Activated T-helper 2 cell treated with anti-CD3 and anti-CD28 coated beads, Interferon-gamma antibody, Interleukin-2, Interleukin-4, amounts not matched to agents 10 μg/mL and 5 μg/mL and 100 μg/mL, durations not matched to agents 14 hours and 24 hours and 36 hours (primary cell): ENCODE measurements around the gene THBS4. TPM values are rescaled to one million over a fixed set of nuclear protein-coding genes. Genes with fewer than 3 reads are reported as not detected.

Source experiments
- DNase-seq: peaks from one replicate; pipeline ENCODE4 v3.0.0; 2021; ENCODE audit warnings: low spot score
- H3K27ac Mint-ChIP-seq: one replicate; pipeline ENCODE4 v1.8.0; 2021; ENCODE audit warnings: mixed read lengths
- H3K27me3 Mint-ChIP-seq: one replicate; pipeline ENCODE4 v1.8.0; 2021; ENCODE audit warnings: low read depth, mixed read lengths
- H3K36me3 Mint-ChIP-seq: one replicate; pipeline ENCODE4 v1.8.0; 2021; ENCODE audit warnings: low read depth, mixed read lengths
- H3K4me1 Mint-ChIP-seq: one replicate; pipeline ENCODE4 v1.8.0; 2021; ENCODE audit warnings: low read depth, mixed read lengths
- H3K4me3 Mint-ChIP-seq: one replicate; pipeline ENCODE4 v1.8.0; 2021; ENCODE audit warnings: low read depth, mild to moderate bottlenecking, moderate library complexity, mixed read lengths
- H3K9me3 Mint-ChIP-seq: one replicate; pipeline ENCODE4 v1.8.0; 2021; ENCODE audit warnings: mixed read lengths
- intact Hi-C: fragments of 100-400 bp; cut with micrococcal nuclease; formaldehyde crosslinking; loops from one replicate; pipeline ENCODE4 v1.15.1; 2023
- total RNA-seq: library from RNA; stranded (reverse); gene quantifications from 2 replicates; pipeline ENCODE4 v1.2.3, GENCODE V29; 2022

THBS4 gene
- total RNA-seq, 1 donor from 2014 or later: 1.1 TPM

DNA sequence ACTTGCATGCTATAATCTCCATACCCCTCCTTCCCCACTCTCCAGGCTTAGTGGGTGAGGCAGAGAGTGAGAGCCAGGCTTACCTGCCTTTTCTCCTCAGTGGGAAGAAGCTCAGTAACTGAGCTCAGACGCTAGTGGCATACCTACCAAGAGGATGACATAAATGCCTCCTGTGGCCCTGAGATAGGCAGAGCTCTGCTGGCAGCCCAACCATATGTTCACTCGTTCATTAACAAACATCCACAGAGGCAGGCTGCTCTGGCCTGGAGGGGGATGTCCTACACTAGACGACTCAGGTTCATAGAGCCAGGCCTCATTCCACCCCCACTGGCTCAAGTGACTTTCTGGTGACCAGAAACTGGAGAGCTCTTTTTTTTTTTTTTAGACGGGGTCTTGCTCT, 81.3 kb downstream of the THBS4 start:
- Mint-ChIP-seq H3K4me1 (peaks cover 15% of the 10 kb centered on the region), H3K27me3 (no peaks in the 10 kb centered on the region), H3K36me3 (peaks cover 48% of the 10 kb centered on the region), H3K9me3 (peaks cover 17% of the 10 kb centered on the region), H3K27ac (no peak overlapping the region), H3K4me3 (no peak overlapping the region)
- intact Hi-C loops: no loop called here
- no peak for DNase-seq

DNA sequence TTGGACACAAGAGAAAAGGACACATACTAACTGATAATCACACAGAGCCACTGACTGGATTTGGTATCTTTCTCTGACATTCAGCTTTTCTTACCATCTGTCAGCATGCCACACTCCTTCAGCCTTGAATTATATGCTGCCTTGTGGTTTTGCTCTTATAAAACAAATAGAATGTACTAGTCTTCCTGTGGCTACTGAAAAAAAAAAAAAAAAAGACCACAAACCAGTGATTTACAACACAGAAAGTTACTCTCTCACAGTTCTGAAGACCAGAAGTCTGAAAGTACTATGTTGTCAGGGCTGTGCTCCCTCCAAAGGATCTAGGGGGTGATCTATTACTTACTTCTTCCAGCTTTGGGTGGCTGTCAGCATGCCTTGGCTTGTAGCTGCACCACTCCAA, 82.3 kb downstream of the THBS4 start:
- no peak for DNase-seq
- H3K36me3 Mint-ChIP-seq: peaks cover 51% of the 10 kb centered on the region
- H3K4me3 Mint-ChIP-seq: no peak overlapping the region
- no peaks in the 10 kb centered on the region for H3K27me3 Mint-ChIP-seq
- peaks cover 17% of the 10 kb centered on the region for H3K9me3 Mint-ChIP-seq
- peak overlapping the region; percentile 67 for H3K27ac Mint-ChIP-seq
- H3K4me1 Mint-ChIP-seq: peaks cover 19% of the 10 kb centered on the region
- intact Hi-C loops: no loop called here

DNA sequence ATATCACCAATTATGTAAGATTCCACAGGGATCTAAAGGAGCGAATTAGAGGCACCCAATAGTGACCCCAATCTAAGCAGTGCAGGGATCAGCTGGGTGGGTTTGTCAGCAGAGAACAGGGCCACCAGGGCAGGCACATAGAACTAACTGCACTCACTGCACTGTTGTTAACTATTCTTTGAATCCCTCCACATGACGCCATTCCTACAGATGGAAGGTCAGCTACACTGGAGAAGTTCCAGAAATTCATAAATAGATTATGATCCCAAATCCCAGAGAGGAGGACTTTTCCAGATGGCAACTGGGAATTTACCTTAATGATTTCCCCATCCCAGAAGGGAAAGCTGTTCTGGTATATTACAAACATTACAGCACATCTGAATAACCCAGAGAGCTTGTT, 84.2 kb downstream of the THBS4 start:
- Mint-ChIP-seq H3K27ac (no peak overlapping the region), H3K27me3 (no peaks in the 10 kb centered on the region), H3K36me3 (peaks cover 45% of the 10 kb centered on the region), H3K9me3 (peaks cover 17% of the 10 kb centered on the region), H3K4me3 (no peak overlapping the region), H3K4me1 (peaks cover 31% of the 10 kb centered on the region)
- intact Hi-C loops: no loop called here
- DNase-seq: no peak

DNA sequence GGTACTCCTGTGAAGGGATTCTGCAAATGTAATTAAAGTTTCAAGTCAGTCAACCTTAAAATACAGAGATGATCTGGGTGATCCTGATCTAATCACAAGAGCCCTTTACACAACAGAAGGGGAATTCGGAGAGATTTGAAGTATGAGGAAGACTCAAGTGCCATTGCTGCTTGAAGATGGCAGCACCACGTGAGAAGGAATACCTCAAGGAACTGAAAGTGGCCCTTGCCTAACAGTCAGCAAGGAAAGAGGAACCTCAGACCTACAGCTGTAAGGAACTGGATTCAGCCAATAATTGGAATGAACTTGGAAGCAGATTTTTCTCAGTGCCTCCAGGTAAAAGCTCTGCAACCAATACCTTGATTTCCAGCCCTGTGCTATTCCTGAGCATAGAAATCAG, 87.4 kb downstream of the THBS4 start:
- no peak for DNase-seq
- Mint-ChIP-seq H3K27me3 (no peaks in the 10 kb centered on the region), H3K4me1 (peaks cover 45% of the 10 kb centered on the region), H3K4me3 (no peak overlapping the region), H3K36me3 (peaks cover 28% of the 10 kb centered on the region), H3K27ac (no peak overlapping the region), H3K9me3 (peaks cover 14% of the 10 kb centered on the region)
- intact Hi-C loops: no loop called here

DNA sequence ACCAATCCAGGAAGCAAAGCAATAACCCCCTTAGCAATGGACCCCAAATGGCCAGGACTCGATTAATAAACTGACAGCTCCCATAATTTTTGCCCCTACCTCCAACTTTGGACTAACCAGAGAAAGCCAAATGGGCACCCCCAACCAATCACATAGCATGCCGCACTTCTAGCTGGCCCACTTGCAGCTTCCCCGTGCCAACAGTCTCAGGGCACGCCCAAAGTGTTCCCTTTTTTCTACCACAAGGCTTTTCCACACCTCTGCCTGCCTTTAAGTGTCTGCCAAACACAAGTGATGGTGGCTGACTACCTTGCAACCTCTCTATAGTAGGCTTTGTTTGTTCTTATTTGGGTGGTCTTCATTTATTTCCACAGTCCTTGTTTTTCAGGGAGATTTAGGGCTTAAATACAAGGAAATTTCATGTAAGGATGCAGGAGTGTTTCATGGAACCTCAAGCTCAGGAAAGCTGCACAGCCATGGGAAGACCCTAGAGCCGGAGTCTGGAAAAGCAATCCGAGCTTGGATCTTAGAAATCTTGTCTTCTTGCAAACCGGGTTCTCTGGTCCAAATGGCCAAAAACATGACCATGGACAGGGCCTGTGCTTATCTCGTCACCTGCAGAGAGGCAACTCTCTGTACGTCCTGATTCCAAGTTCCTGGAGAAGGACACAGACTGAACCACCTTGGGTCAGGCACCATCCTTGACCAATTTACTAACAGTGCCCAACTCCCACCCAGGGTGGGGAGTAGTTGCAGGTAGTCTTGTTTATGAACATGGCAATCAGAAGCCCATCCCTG, 89.2 kb downstream of the THBS4 start:
- intact Hi-C loops: loop anchor here (2.0 kb wide), 1 partner anchor 122 kb away; no protein-coding TSS in a partner anchor
- Mint-ChIP-seq H3K27ac (no peak overlapping the region), H3K36me3 (peaks cover 24% of the 10 kb centered on the region), H3K9me3 (peaks cover 4% of the 10 kb centered on the region), H3K4me3 (no peak overlapping the region), H3K4me1 (peaks cover 45% of the 10 kb centered on the region), H3K27me3 (no peaks in the 10 kb centered on the region)
- no peak for DNase-seq

DNA sequence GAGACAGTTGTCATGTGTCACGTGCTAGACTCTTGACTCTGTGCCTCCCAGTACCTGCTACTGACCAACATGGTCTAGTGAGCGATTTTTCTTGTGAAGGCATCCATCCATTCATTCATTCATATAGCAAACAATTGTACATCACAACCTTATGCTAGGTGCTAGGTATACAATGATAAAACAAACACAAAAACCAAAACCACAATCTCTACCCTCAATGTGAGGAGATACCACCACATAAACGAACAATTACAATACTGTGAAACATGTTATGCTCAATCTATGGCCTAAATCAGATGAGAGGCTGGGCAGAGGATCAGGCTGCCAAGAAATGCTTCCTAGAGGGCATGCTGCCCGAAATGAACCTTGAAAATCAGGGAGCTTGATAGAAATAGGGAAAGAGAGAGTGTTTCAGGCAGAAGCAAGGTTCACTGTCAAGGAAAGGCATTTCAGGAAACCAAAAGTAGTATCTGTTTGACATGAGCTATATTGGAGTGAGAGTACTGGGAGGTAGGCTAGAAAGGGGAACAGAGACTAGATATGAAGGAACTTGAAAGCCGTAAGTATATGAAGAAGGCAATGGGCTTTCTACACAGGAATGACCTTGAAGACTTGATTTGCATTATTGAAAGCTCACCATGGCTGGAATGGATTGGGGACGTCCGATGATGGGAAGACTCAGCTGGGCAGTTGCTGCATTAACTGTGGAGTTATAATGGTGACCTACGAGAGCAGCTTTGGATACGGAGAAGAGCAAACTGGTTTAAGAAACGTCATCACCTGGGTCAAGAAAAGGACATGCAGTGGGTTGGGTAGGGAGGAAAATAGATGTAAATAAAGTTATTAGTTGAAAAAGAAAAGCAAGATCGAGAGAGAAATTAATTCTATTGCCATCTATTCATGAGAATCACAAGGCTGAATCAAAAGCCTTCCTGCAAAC, 90.1 kb downstream of the THBS4 start:
- H3K4me1 Mint-ChIP-seq: peaks cover 45% of the 10 kb centered on the region
- H3K27me3 Mint-ChIP-seq: no peaks in the 10 kb centered on the region
- DNase-seq: no peak
- H3K27ac Mint-ChIP-seq: peak overlapping the region; percentile 86
- peaks cover 21% of the 10 kb centered on the region for H3K36me3 Mint-ChIP-seq
- H3K4me3 Mint-ChIP-seq: peak overlapping the region; percentile 28
- peaks cover 5% of the 10 kb centered on the region for H3K9me3 Mint-ChIP-seq
- intact Hi-C loops: loop anchor here (2.0 to 5.0 kb wide), 3 partner anchors 33 to 882 kb away; no protein-coding TSS in a partner anchor

GRCh38 chr5:80125962-80126480, 90.9 kb downstream of the THBS4 start:
- H3K27me3 Mint-ChIP-seq: no peaks in the 10 kb centered on the region
- intact Hi-C loops: loop anchor here (1.0 to 5.0 kb wide), 8 partner anchors 10 to 881 kb away; no protein-coding TSS in a partner anchor
- H3K4me1 Mint-ChIP-seq: peaks cover 45% of the 10 kb centered on the region
- no peak for DNase-seq
- peaks cover 28% of the 10 kb centered on the region for H3K36me3 Mint-ChIP-seq
- peaks cover 12% of the 10 kb centered on the region for H3K9me3 Mint-ChIP-seq
- H3K27ac Mint-ChIP-seq: peak overlapping the region; percentile 86
- H3K4me3 Mint-ChIP-seq: peak overlapping the region; percentile 28

- no peak overlapping the region for H3K4me3 Mint-ChIP-seq
- peaks cover 44% of the 10 kb centered on the region for H3K4me1 Mint-ChIP-seq
- H3K27ac Mint-ChIP-seq: peak overlapping the region; percentile 24
These were observed 92.0 kb downstream of the THBS4 start for GRCh38 chr5:80127116-80127552.

GRCh38 chr5:80128141-80128540, 93.0 kb downstream of the THBS4 start:
- Mint-ChIP-seq H3K9me3 (peaks cover 17% of the 10 kb centered on the region), H3K4me1 (peaks cover 43% of the 10 kb centered on the region), H3K27ac (no peak overlapping the region), H3K4me3 (no peak overlapping the region), H3K27me3 (no peaks in the 10 kb centered on the region), H3K36me3 (peaks cover 42% of the 10 kb centered on the region)
- intact Hi-C loops: loop anchor here (5.0 kb wide), 2 partner anchors 36 to 879 kb away; no protein-coding TSS in a partner anchor
- no peak for DNase-seq

More at GRCh38 chr5:80127116-80127552, 92.0 kb downstream of the THBS4 start:
- Mint-ChIP-seq H3K9me3 (peaks cover 17% of the 10 kb centered on the region), H3K36me3 (peaks cover 38% of the 10 kb centered on the region), H3K27me3 (no peaks in the 10 kb centered on the region)
- intact Hi-C loops: loop anchor here (2.0 to 5.0 kb wide), 3 partner anchors 35 to 880 kb away; no protein-coding TSS in a partner anchor
- DNase-seq: no peak

DNA sequence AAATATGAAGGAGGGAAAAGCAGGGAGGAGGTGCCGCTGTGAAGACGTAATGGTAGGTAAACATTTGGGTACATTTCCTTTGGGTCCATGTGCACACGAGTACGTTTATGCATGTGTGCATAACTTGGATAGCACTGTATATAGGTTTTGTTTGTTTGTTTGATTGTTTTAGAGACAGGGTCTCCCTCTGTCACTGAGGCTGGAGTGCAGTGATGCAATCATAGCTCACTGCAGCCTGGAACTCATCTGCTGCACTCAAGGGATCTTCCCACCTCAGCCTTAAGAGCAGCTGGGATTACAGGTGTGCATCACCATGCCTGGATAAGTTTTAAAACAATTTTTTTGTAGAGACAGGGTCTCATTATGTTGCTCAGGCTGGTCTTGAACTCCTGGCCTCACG, 94.0 kb downstream of the THBS4 start:
- Mint-ChIP-seq H3K9me3 (peaks cover 17% of the 10 kb centered on the region), H3K27me3 (no peaks in the 10 kb centered on the region), H3K27ac (no peak overlapping the region), H3K4me1 (peaks cover 44% of the 10 kb centered on the region), H3K36me3 (peaks cover 46% of the 10 kb centered on the region), H3K4me3 (no peak overlapping the region)
- no peak for DNase-seq
- intact Hi-C loops: loop anchor here (5.0 kb wide), 2 partner anchors 37 to 878 kb away; no protein-coding TSS in a partner anchor
